HG02885 (cell line): ENCODE data around the gene CDR2.
A peak's percentile ranks its signal among the peaks of the same experiment; 100 is the strongest.
"Not testable (repeated sequence)": the region's sequence is repeated elsewhere in the genome, so short reads cannot be mapped to it uniquely, and the experiment has no call there.

Experiments used
- ATAC-seq: cut with Tn5 transposase; IDR thresholded peaks from one replicate; pipeline ENCODE4 v1.9.1; 2021; ENCODE audit warnings: mild to moderate bottlenecking; ENCODE audit not compliant: unreplicated experiment, poor library complexity

CDR2 gene

GRCh38 chr16:22379656-22380055, 5.2 kb upstream of the CDR2 start:
- ATAC-seq, result no peak

- ATAC-seq, result no peak
Measured at GRCh38 chr16:22375963-22376640, 1.7 kb upstream of the CDR2 start.

GRCh38 chr16:22375117-22375962, 921 bp upstream of the CDR2 start:
- ATAC-seq, result no peak

- peak; percentile 5 for ATAC-seq
Measured at GRCh38 chr16:22373662-22374310, 633 bp downstream of the CDR2 start.

- no peak for ATAC-seq
Measured at GRCh38 chr16:22372882-22373661, 1.3 kb downstream of the CDR2 start.

GRCh38 chr16:22370038-22370820, 4.2 kb downstream of the CDR2 start:
- no peak for ATAC-seq

- no peak for ATAC-seq
Measured at GRCh38 chr16:22369221-22369811, 5.1 kb downstream of the CDR2 start.

- ATAC-seq, result not testable (repeated sequence)
Measured at GRCh38 chr16:22368200-22368826, 6.1 kb downstream of the CDR2 start.

GRCh38 chr16:22366889-22367288, 7.5 kb downstream of the CDR2 start:
- ATAC-seq, result no peak

GRCh38 chr16:22366371-22366770, 8.0 kb downstream of the CDR2 start:
- no peak for ATAC-seq

GRCh38 chr16:22364241-22364640, 10.2 kb downstream of the CDR2 start:
- no peak for ATAC-seq

- ATAC-seq, result no peak
Measured at GRCh38 chr16:22360963-22361659, 13.3 kb downstream of the CDR2 start.

GRCh38 chr16:22359679-22360078, 14.7 kb downstream of the CDR2 start:
- no peak for ATAC-seq

- ATAC-seq, result no peak
Measured at GRCh38 chr16:22358000-22358399, 16.4 kb downstream of the CDR2 start.

GRCh38 chr16:22357635-22357971, 16.8 kb downstream of the CDR2 start:
- peak; percentile 49 for ATAC-seq

GRCh38 chr16:22356930-22357634, 17.3 kb downstream of the CDR2 start:
- ATAC-seq, result peak; percentile 11

GRCh38 chr16:22355487-22355908, 18.9 kb downstream of the CDR2 start:
- ATAC-seq, result no peak
